GM21619 (cell line): ENCODE measurements around the gene THAP4.

ENCODE experiments used
- ATAC-seq: cut with Tn5 transposase; IDR thresholded peaks from one replicate; pipeline ENCODE4 v1.9.1; 2021; ENCODE audit not compliant: unreplicated experiment

The THAP4 gene

DNA sequence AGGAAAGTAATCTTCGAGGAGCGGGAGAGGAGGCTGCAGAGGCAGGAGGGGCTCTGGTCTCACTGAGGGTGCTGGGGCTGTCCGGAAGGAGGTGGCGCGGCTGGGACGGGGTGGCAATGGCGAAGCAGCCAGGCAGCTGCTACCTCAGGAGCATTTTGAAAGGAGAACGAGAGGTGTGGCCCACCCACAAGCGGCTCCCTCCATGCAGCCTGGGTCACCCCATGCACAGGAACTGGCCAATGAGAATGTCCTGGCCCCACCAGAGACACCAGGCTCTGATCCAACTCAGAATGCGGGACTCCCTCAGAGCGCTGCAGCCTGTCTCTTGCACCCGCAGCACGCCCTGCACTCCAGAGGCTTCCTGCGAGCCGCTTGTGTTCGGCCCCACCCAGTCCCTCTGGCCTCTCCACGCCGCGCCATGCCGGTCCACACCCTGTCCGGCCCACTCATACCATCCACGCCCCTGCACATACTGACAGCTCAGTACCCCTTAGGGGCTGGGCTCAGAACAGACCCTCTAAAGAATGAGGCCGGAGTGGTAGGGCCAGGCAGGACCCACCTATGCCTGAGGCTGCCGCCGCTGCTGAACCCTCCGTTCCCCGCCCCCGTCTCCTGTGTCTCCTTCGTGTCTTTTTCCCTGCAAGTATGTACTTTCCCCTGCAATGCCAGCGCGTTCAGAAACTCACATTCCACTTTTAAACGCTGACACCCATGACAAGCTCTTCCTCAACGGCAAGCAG lies 84.8 kb downstream of the THAP4 start:
- ATAC-seq: no peak

DNA sequence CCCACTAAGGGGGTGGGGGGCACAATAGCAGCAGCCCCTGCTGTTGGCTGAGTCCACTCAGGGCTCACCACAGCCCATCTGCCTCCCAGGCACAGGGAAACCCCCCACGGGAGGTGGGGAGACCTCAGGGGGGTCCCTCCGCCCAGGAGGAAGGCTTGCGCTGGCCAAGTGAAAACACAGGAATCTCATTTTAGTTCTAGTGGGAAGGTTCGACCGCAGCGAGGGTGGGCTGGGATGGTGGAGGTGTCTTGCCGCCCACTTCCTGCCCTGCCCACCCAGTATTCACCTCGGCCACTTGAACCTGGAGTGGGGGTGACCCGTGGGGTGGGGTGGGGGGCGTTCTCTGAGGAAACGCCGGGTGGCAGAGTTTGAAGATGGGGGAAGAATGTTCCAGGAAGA lies 85.4 kb downstream of the THAP4 start:
- ATAC-seq: no peak

DNA sequence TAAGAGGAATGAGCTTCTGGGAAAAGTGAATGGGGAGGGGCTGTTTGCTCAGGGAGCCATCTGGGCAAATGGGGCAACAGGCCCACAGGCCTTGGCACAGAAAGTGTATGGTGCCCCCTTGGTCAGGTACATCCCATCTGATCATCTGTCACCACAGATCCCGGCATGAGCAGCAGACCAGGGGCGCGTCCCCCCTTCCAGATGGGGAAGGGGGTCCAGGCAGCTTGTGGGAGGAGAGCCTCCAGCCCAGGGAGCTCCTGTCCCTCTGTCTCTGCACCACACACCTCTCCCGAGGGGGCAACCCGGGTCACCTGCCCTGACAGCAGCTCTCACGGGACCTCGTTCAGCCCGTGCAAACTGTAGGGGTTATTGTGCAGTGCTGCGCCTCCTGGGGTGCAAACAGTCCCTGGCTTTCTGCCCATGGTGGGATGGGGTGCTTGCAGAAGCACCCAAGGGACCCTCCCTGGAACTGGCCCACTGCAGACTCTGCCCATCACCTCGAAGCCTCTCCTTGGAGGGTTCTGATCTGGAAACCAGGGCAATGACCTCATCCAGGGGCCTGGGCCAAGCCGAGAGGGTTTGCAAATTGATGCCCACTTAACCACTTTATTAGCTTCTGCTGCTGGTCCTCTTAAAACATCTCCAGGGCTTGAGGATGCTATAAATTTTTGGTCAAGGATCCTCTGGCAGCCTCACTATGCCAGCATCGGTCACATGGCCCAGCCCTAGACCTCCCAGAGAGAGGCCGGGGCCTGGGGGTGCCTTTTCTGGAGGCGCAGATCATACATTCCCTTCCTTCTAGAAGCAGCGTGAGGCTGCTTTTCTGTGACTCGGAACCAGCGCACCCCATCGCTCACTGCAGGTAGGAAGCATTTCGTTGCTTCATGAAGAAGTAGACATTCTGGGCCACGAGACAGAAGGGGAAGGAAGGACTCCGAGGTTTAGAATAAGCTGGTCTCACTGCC lies 86.1 kb downstream of the THAP4 start:
- no peak for ATAC-seq

- no peak for ATAC-seq
Measured at GRCh38 chr2:241548451-241548835, 88.5 kb downstream of the THAP4 start.

GRCh38 chr2:241547781-241548450 lies 89.0 kb downstream of the THAP4 start:
- ATAC-seq: no peak

DNA sequence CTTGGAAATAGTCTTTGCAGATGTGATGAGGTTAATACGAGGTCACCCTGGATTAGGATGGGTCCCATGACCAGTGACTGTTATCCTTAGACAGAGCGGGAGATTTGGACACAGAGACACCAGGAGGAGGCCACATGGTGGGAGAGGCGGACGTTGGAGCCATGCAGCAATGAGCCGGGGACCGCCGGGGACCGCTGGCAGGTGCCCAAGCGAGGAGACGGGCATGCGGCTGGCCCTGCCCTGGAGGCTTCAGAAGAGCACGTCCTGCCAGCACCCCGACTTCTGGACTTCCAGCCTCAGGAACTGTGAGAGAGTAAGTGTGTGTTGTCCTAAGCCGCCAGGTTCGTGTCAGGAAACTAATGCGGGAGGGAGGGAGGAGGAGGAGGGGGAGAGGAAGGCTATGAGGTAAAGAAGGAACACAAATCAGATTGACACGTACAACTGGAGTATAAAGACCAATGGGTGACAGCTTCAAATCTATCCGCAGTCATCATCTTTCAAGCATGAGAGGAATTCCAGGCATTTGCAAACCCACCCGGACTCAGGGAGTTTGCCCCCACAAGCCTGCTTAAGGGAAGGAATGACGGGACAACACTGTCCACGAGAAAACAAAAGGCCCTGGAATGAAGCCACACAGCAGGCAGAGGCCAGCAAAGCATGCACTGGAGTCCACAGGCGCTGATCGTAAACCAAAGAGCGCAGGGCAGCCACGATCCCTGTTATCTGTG lies 90.0 kb downstream of the THAP4 start:
- no peak for ATAC-seq

DNA sequence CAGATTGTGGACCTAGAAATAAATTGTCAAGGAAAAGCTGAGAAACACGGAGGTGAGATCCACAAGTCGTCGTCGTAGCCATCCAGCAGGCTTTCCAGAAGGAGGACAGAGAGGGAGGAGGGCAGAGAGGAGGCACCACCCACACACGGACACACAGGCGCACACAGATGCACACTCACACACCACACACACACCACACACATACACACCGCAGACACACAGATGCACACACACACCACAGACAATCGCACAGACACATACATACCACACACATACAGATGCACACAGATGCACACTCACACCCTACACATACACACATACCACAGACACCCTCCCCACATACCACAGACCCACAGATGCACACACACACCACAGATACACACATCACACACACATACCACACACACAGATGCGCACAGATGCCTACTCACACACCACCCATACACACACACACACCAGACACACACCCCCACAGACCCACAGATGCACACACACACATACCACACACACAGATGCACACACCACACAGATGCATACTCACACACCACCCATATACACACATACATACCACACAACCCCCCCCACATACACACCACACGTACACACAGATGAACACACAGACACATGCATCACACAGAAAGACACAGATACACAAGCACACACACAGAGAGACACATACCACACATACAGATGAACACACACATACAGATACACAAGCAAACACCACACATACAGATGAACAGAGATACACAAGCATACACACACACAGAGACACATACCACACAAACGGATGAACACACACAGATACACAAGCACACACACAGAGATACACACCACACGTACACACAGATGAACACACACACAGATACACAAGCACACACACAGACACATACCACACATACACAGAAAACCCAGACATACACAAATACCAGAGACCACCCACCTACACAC lies 91.2 kb downstream of the THAP4 start:
- ATAC-seq: no peak

DNA sequence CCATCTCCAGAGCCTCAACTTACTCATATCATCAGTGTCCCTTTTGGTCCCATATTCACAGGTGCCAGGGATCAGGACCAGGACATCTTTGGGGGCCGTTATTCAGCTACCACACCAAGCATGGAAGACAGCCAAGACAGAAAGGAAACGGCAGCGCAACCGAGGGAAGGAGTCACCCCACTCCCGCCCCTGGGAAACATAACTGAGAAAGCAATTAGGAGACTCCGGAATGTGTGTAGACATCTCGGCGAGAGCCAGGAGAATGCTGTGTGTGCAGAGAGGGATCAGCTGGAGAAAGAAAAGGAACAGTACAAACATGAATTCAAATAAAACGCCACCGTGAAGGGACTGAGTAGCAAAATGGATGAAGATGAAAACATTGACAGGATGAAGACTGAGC lies 91.9 kb downstream of the THAP4 start:
- no peak for ATAC-seq

DNA sequence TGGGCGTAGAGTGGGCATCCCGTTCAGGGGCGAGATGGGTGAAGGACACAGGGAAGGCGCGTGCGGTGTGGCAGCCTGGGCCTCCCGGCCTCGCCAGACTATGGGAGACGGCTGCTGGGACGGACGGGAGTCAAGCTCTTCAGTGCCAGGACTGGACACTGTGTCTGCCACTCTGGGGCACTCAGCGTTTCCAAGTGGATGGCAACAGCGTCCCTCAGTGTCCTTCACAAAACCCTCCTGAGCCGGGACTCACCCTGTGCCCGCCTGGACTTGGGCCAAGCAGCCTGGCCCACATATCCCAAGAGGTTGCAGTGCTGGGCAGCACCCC lies 94.7 kb downstream of the THAP4 start:
- no peak for ATAC-seq

DNA sequence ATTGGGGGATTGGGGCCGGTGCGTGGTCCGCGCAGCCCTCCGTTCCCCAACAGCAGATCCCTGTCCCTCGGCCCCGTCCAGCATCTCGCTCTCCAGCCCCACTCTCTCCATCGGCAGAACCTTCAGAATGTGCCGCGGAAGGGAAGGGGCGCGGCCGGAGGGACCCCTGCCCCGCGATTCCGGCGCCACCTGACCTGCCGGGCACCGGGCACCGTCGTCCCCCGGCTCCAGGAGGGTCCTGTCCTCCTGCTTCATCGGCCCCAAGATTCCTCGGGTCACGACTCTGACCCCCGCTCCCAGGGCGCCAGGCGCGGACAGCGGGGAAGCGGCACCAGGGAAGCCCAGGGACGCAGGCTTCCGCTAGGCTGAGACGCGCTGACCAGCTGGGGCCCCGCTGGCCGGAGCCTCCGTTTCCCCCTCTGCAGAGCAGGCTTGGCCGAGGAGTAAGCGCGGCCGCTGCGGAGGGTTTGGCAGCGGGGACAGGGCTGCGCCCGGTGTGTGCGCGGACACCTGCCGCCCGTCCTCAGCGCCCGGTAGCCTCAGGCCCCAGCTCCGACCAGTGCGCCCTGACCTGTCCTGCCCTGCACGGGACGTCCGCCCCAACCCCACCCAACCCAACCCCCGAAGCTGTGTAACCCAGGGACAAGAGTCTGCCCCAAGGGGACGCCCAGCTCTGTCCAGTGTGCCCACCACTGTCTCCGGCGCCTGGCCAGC lies 95.2 kb downstream of the THAP4 start:
- ATAC-seq: no peak

DNA sequence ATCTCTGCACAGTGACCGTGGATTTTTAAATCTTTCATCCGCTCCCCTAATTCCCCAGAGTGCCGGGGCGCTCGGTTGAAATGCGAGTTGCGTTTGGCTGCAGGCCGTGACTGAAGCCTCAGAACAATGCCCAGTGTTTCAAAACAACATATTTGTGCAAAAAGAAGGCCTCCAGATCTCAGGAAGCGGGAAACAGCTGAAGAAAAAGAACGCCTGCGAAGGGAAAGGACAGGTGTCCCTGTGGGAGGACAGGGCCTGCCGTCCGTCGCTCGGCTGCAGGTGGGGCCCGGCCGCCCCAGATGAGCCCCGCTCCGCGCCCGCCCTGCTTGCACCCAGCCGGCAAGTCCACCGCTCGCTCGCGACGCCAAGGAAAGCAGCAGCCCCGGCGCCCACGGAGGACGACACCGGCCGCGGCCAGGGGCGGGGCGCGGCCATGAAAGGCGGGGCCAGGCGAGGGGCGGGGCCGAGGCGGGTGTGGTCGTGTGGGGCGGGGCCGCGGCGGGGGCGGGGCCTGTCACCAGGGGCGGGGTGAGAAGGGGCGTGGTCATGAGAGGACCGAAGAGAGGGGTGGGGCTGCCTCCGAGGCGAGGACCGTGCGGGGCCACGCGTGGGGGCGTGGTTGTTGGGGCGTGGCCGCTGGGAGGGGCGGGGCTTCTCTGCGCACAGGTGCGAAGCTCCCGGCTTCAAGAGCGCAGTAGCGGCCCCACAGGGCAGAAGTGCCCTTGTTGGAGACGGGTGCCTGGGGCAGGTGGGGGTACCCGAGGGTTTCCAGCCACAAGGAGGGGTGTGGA lies 96.0 kb downstream of the THAP4 start:
- ATAC-seq: no peak

GRCh38 chr2:241540401-241540770 lies 96.6 kb downstream of the THAP4 start:
- ATAC-seq: no peak

- ATAC-seq: no peak
Measured at GRCh38 chr2:241539616-241540374, 97.2 kb downstream of the THAP4 start.

GRCh38 chr2:241538838-241539615 lies 97.9 kb downstream of the THAP4 start:
- no peak for ATAC-seq

- ATAC-seq: no peak
Measured at GRCh38 chr2:241535871-241536655, 100.9 kb downstream of the THAP4 start.

DNA sequence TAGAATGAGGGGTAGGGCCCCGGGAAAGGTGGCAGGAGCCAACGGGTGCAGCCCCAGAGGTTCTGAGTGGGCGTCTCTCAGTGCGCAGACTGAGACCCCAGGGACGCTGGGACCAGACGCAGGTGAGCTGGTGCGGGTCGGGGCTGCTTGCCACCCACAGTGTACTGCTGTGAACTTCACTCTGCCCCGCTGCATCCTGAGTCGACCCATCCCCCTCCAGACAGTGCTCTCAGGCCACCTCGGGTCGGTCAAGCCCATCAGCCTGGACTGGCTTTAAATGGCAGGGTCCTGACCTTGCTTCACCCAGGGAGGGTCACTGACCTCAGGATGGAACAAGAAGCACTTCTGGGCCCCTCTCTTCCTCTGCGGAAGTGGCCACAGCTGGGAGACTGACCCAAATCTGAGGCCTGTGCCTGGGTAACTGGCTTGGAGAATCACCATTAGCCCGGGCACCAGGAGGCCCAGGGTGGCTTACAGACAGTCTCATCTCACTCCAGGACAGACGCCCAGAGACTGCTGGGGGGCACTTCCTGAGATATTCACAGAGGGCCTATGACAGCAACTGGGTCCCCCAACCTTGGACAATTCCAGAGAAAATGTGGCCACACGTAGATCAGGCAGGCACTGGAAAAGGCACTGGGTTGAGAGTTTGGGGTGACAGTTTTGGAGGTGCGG lies 102.1 kb downstream of the THAP4 start:
- ATAC-seq: no peak
